Activated T-cell treated with anti-CD3 and anti-CD28 coated beads for 48 hours (primary cell): ENCODE measurements around the gene PRICKLE4.

ENCODE experiments used
- DNase-seq: peaks from one replicate; pipeline ENCODE4 v3.0.0-alpha.2; 2020; ENCODE audit warnings: low read depth

The PRICKLE4 gene

GRCh38 chr6:41771058-41771983 is 9.3 kb upstream of the PRICKLE4 start:
- no peak for DNase-seq

GRCh38 chr6:41774841-41775240 is 5.7 kb upstream of the PRICKLE4 start:
- DNase-seq = no peak

GRCh38 chr6:41775293-41775882 is 5.2 kb upstream of the PRICKLE4 start:
- DNase-seq = no peak

GRCh38 chr6:41777551-41778285 is 2.9 kb upstream of the PRICKLE4 start:
- no peak for DNase-seq

GRCh38 chr6:41778895-41779294 is 1.7 kb upstream of the PRICKLE4 start:
- no peak for DNase-seq

- no peak for DNase-seq
Observed at GRCh38 chr6:41779336-41779735, 1.2 kb upstream of the PRICKLE4 start.

GRCh38 chr6:41779788-41780550 is 613 bp upstream of the PRICKLE4 start, which contains the start of gene FRS3:
Gene FRS3, minus strand, starts transcription at chr6:41779900. Its CDS starts 2,913 bp downstream, at chr6:41776987.
- DNase-seq = peak; percentile 99

GRCh38 chr6:41781366-41781730 is 766 bp downstream of the PRICKLE4 start:
- DNase-seq = no peak

GRCh38 chr6:41783106-41783780 is 2.7 kb downstream of the PRICKLE4 start:
- no peak for DNase-seq

- no peak for DNase-seq
Observed at GRCh38 chr6:41784581-41785171, 4.1 kb downstream of the PRICKLE4 start.

- DNase-seq = no peak
Observed at GRCh38 chr6:41785254-41785653, 4.7 kb downstream of the PRICKLE4 start.

GRCh38 chr6:41785689-41786450 is 5.3 kb downstream of the PRICKLE4 start:
- no peak for DNase-seq

- peak; percentile 88 for DNase-seq
Observed at GRCh38 chr6:41786451-41787218, 6.1 kb downstream of the PRICKLE4 start.

- peak; percentile 94 for DNase-seq
Observed at GRCh38 chr6:41787219-41787917, 6.8 kb downstream of the PRICKLE4 start, which contains the start of gene TOMM6. Gene TOMM6, plus strand, starts transcription at chr6:41787694. Its CDS starts 4 bp downstream, at chr6:41787698.

GRCh38 chr6:41789390-41789724 is 8.8 kb downstream of the PRICKLE4 start:
- no peak for DNase-seq

GRCh38 chr6:41790045-41790444 is 9.5 kb downstream of the PRICKLE4 start:
- no peak for DNase-seq

- no peak for DNase-seq
Observed at GRCh38 chr6:41791305-41791704, 10.7 kb downstream of the PRICKLE4 start.

- DNase-seq = no peak
Observed at GRCh38 chr6:41791984-41792383, 11.4 kb downstream of the PRICKLE4 start.

- DNase-seq = no peak
Observed at GRCh38 chr6:41796474-41796873, 15.9 kb downstream of the PRICKLE4 start.
